Spleen (tissue), 7 donors: Measurements from ENCODE around the gene BZW2.

Experiments used
- POLR2A ChIP-seq, 3 donors: fragments of 450-650 bp; IDR thresholded peaks; one replicate each; pipeline ENCODE4 v1.5.1; 2017; ENCODE audit warnings: antibody characterized with exemption in 3 of 3, mild to moderate bottlenecking in 1 of 3
- POLR2AphosphoS5 ChIP-seq, 3 donors: sonication (generic); formaldehyde crosslinking; IDR thresholded peaks; one replicate each; pipeline ENCODE4 v1.5.1; 2017; ENCODE audit warnings: antibody characterized with exemption in 3 of 3
- TF ChIP-seq, protein P1 (sequence below), 11 experiments: fragments of 200-600 bp in 7 of 11; fragments of 450-650 bp in 4 of 11; sonication (generic) in 4 of 11; IDR thresholded peaks in 8 of 11; conservative IDR thresholded peaks in 3 of 11; 1 replicate in 7 of 11; 2 replicates in 4 of 11; pipeline versions ENCODE4 v1.4.0 to v1.8.0; 2016 to 2021; ENCODE audit warnings: antibody characterized with exemption in 11 of 11, inconsistent platforms in 4 of 11, mild to moderate bottlenecking in 1 of 11
- donor health status: DM: no; HTN: no; CAD: no; lungs with moderate emphysema.
- donor health status: DM: no; HTN: no; CAD: no.
- donor health status: DM: no; HTN: no; CAD: no.

DNA sequence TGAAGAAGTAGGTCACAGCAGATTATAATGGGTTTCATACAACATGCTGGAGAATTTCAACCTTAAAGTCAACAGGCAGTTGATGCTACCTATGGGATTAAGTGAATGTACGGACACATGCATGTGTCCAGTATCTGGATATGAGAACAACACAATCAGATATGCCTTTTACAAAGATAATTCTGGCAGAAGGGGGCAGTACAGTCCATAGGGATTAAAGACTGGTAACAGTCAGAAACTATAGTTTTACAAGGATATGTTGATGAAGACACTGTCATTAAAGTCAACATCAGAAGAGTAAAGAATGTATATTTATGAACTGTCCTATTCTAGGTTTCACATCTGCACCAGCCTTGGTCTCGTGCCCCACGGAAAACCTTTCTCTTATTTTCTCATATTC is 41.9 kb upstream of the BZW2 start:
- TF ChIP-seq, protein P1, sequence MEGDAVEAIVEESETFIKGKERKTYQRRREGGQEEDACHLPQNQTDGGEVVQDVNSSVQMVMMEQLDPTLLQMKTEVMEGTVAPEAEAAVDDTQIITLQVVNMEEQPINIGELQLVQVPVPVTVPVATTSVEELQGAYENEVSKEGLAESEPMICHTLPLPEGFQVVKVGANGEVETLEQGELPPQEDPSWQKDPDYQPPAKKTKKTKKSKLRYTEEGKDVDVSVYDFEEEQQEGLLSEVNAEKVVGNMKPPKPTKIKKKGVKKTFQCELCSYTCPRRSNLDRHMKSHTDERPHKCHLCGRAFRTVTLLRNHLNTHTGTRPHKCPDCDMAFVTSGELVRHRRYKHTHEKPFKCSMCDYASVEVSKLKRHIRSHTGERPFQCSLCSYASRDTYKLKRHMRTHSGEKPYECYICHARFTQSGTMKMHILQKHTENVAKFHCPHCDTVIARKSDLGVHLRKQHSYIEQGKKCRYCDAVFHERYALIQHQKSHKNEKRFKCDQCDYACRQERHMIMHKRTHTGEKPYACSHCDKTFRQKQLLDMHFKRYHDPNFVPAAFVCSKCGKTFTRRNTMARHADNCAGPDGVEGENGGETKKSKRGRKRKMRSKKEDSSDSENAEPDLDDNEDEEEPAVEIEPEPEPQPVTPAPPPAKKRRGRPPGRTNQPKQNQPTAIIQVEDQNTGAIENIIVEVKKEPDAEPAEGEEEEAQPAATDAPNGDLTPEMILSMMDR (IDR thresholded peaks at IDR 0.05 in 8 of 11, conservative IDR thresholded peaks at IDR 0.05 in 3 of 11), result no peak
- TF ChIP-seq POLR2A (IDR thresholded peaks at IDR 0.05) (no peak), POLR2AphosphoS5 (IDR thresholded peaks at IDR 0.05) (no peak)
